WTC11 (cell line): Measurements from ENCODE around the gene FAM241A. TPM values are rescaled to one million over a fixed set of nuclear protein-coding genes. Genes with fewer than 3 reads are reported as not detected.

Experiments used
- ATAC-seq: fragments of 200-7000 bp; cut with Tn5 transposase; 2 replicates; pipeline ENCODE4 v1.10.0; 2021; ENCODE audit warnings: mild to moderate bottlenecking, moderate library complexity
- CTCF ChIA-PET: fragments of 300-600 bp; sonication (Branson Sonifier 250); formaldehyde crosslinking; loops from one replicate; lab custom pipeline; 2021; ENCODE audit warnings: antibody characterized with exemption; lab: Charles Lee
- POLR2A ChIA-PET: fragments of 350-600 bp; sonication (Branson Sonifier 250); formaldehyde crosslinking; loops from one replicate; lab custom pipeline; 2021; ENCODE audit warnings: antibody characterized with exemption; lab: Charles Lee
- DNase-seq: peaks from one replicate; pipeline ENCODE4 v3.0.0; 2021; ENCODE audit warnings: low spot score
- H3K27ac Mint-ChIP-seq: 2 replicates; pipeline ENCODE4 v1.8.0; 2021; ENCODE audit warnings: mixed read lengths
- H3K27me3 Mint-ChIP-seq: 2 replicates; pipeline ENCODE4 v1.8.0; 2021; ENCODE audit warnings: low read depth, mild to moderate bottlenecking, moderate library complexity, mixed read lengths
- H3K36me3 Mint-ChIP-seq: 2 replicates; pipeline ENCODE4 v1.8.0; 2021; ENCODE audit warnings: mixed read lengths
- H3K4me1 Mint-ChIP-seq: 2 replicates; pipeline ENCODE4 v1.8.0; 2022; ENCODE audit warnings: mixed read lengths
- H3K4me3 Mint-ChIP-seq: 2 replicates; pipeline ENCODE4 v1.8.0; 2021; ENCODE audit warnings: mild to moderate bottlenecking, moderate library complexity, mixed read lengths
- H3K9me3 Mint-ChIP-seq: 2 replicates; pipeline ENCODE4 v1.8.0; 2021; ENCODE audit warnings: mixed read lengths
- AR ChIP-seq: fragments of 250-450 bp; sonication (Bioruptor Pico); IDR thresholded peaks from 2 replicates; pipeline ENCODE4 v1.9.0; 2021; ENCODE audit warnings: mild to moderate bottlenecking
- ARID4B ChIP-seq: sonication (generic); formaldehyde crosslinking; IDR thresholded peaks from 2 replicates; pipeline ENCODE4 v1.8.0; 2023; ENCODE audit warnings: missing genetic modification reagents, mild to moderate bottlenecking, borderline replicate concordance
- ATF2 ChIP-seq: sonication (generic); formaldehyde crosslinking; IDR thresholded peaks from 2 replicates; pipeline ENCODE4 v1.8.1; 2022; ENCODE audit warnings: low read depth, missing genetic modification reagents, borderline replicate concordance
- CBFB ChIP-seq: sonication (generic); formaldehyde crosslinking; IDR thresholded peaks from 2 replicates; pipeline ENCODE4 v1.8.1; 2022; ENCODE audit warnings: mild to moderate bottlenecking, low read depth, missing genetic modification reagents
- ELF4 ChIP-seq: sonication (generic); formaldehyde crosslinking; IDR thresholded peaks from 2 replicates; pipeline ENCODE4 v1.8.1; 2022; ENCODE audit warnings: low read depth, mild to moderate bottlenecking, moderate library complexity, missing genetic modification reagents
- GRHL2 ChIP-seq: fragments of 250-450 bp; sonication (Bioruptor Pico); IDR thresholded peaks from 2 replicates; pipeline ENCODE4 v1.8.0; 2022; ENCODE audit warnings: mild to moderate bottlenecking, moderate library complexity; ENCODE audit not compliant: insufficient replicate concordance, severe bottlenecking
- JUN ChIP-seq: sonication (generic); formaldehyde crosslinking; IDR thresholded peaks from 2 replicates; pipeline ENCODE4 v1.8.0; 2023; ENCODE audit warnings: mild to moderate bottlenecking, missing genetic modification reagents
- MXD4 ChIP-seq: fragments of 250-450 bp; sonication (Bioruptor Pico); IDR thresholded peaks from 2 replicates; pipeline ENCODE4 v1.8.0; 2021; ENCODE audit warnings: mild to moderate bottlenecking, moderate library complexity, borderline replicate concordance
- MYBL2 ChIP-seq: sonication (generic); formaldehyde crosslinking; IDR thresholded peaks from 2 replicates; pipeline ENCODE4 v1.8.1; 2023; ENCODE audit warnings: mild to moderate bottlenecking, moderate library complexity, missing genetic modification reagents
- NR2C2 ChIP-seq: sonication (generic); formaldehyde crosslinking; IDR thresholded peaks from 2 replicates; pipeline ENCODE4 v1.8.0; 2022; ENCODE audit warnings: mild to moderate bottlenecking, missing genetic modification reagents
- STAT6 ChIP-seq: sonication (generic); formaldehyde crosslinking; conservative IDR thresholded peaks from 2 replicates; pipeline ENCODE4 v1.8.1; 2023; ENCODE audit warnings: mild to moderate bottlenecking, low read depth, missing genetic modification reagents, moderate library complexity
- TEAD4 ChIP-seq: sonication (generic); formaldehyde crosslinking; IDR thresholded peaks from 2 replicates; pipeline ENCODE4 v1.8.0; 2022; ENCODE audit warnings: mild to moderate bottlenecking, missing genetic modification reagents
- ZNF232 ChIP-seq: sonication (generic); formaldehyde crosslinking; IDR thresholded peaks from 2 replicates; pipeline ENCODE4 v1.8.0; 2022; ENCODE audit warnings: mild to moderate bottlenecking, missing genetic modification reagents
- ZNF263 ChIP-seq: sonication (generic); formaldehyde crosslinking; IDR thresholded peaks from 2 replicates; pipeline ENCODE4 v1.8.1; 2022; ENCODE audit warnings: low read depth, mild to moderate bottlenecking, moderate library complexity, missing genetic modification reagents
- ZNF416 ChIP-seq: fragments of 250-450 bp; sonication (Bioruptor Pico); IDR thresholded peaks from 2 replicates; pipeline ENCODE4 v1.9.0; 2021; ENCODE audit warnings: mild to moderate bottlenecking, inconsistent platforms
- ZNF423 ChIP-seq: fragments of 250-450 bp; sonication (Bioruptor Pico); IDR thresholded peaks from 2 replicates; pipeline ENCODE4 v2.1.2; 2022; ENCODE audit warnings: mild to moderate bottlenecking, moderate library complexity
- ZNF671 ChIP-seq: fragments of 250-450 bp; sonication (Bioruptor Pico); IDR thresholded peaks from 2 replicates; pipeline ENCODE4 v1.8.0; 2021; ENCODE audit warnings: mild to moderate bottlenecking
- total RNA-seq: library from RNA; stranded (reverse); gene quantifications from 3 replicates; pipeline ENCODE4 v1.2.3, GENCODE V29; 2021

FAM241A gene
- total RNA-seq, 1 experiment from 2014 or later = 0.22 TPM

DNA sequence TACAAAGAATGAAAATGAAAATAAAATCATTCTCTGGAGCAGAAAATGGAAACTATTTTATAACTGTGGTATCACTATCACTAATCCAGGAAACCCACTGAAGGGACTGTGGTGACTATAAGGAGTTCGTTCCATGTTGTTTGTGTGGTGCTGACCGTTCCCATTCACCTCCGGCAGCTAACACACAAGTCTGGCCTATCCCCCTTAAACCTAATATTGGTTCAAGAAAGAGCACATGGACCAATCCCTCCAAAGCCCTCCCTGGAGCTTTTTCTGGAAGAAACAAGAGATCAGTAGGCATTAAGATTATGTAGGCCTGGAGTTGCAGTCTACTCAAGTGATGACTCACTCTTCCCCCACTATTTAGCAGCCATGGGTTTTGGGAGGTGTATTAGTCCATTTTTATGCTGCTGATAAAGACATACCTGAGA is 25.9 kb upstream of the FAM241A start:
- POLR2A ChIA-PET = interaction anchor here (0.6 kb wide), 1 partner anchor 1016 kb away, joined by 5 read pairs; no protein-coding TSS in a partner anchor
- DNase-seq (no peak), ATAC-seq (no peak)
- Mint-ChIP-seq H3K27me3 (no peaks in the 10 kb centered on the region), H3K36me3 (peaks cover 7% of the 10 kb centered on the region), H3K9me3 (peaks cover 13% of the 10 kb centered on the region), H3K27ac (no peak overlapping the region), H3K4me1 (peaks cover 4% of the 10 kb centered on the region; the same call in 1 of the 2 replicates), H3K4me3 (no peak overlapping the region)
- no peak for TF ChIP-seq NR2C2
- no peak for TF ChIP-seq GRHL2 (CRISPR knock-in tag)
- no peak for TF ChIP-seq JUN (CRISPR knock-in tag)
- no peak for TF ChIP-seq MXD4
- TF ChIP-seq STAT6 (CRISPR knock-in tag) = no peak
- TF ChIP-seq MYBL2 (CRISPR knock-in tag) = no peak
- TF ChIP-seq ZNF671 = no peak
- TF ChIP-seq TEAD4 = no peak
- TF ChIP-seq ZNF263 = no peak
- no peak for TF ChIP-seq CBFB (CRISPR knock-in tag)
- no peak for TF ChIP-seq ZNF423 (CRISPR knock-in tag)
- no peak for TF ChIP-seq ATF2 (CRISPR knock-in tag)
- no peak for TF ChIP-seq ARID4B (CRISPR knock-in tag)
- no peak for TF ChIP-seq ELF4 (CRISPR knock-in tag)
- no peak for TF ChIP-seq AR (CRISPR knock-in tag)
- TF ChIP-seq ZNF232 (CRISPR knock-in tag) = no peak
- no peak for TF ChIP-seq ZNF416 (CRISPR knock-in tag)
- CTCF ChIA-PET = no interaction called here
